Fibroblast of lung (primary cell): ENCODE data around the gene OGFR. TPM values are rescaled to one million over a fixed set of nuclear protein-coding genes. Genes with fewer than 3 reads are reported as not detected.

Source experiments
- DNase-seq, 2 donors: peaks; one replicate each; pipeline versions ENCODE4 v3.0.0 to v3.0.0-alpha.2; 2010; ENCODE audit warnings: low read depth in 2 of 2
- H2AFZ ChIP-seq: 2 replicates; pipeline ENCODE4 v1.5.1; 2012; ENCODE audit warnings: low read length, control low read depth, inconsistent platforms
- H3K27ac ChIP-seq: 2 replicates; pipeline ENCODE4 v1.5.1; 2011; ENCODE audit warnings: low read length, control low read depth; ENCODE audit not compliant: insufficient read depth
- H3K27me3 ChIP-seq: 2 replicates; pipeline ENCODE4 v1.5.1; 2011; ENCODE audit warnings: mild to moderate bottlenecking, low read length; ENCODE audit not compliant: control insufficient read depth, insufficient read depth
- H3K36me3 ChIP-seq: 2 replicates; pipeline ENCODE4 v1.5.1; 2011; ENCODE audit warnings: low read length; ENCODE audit not compliant: control insufficient read depth, insufficient read depth
- H3K4me1 ChIP-seq: 2 replicates; pipeline ENCODE4 v1.5.1; 2011; ENCODE audit warnings: low read length; ENCODE audit not compliant: control insufficient read depth, insufficient read depth; ENCODE audit errors: extremely low read depth
- H3K4me2 ChIP-seq: 2 replicates; pipeline ENCODE4 v1.5.1; 2011; ENCODE audit warnings: low read length, control low read depth; ENCODE audit not compliant: insufficient read depth; ENCODE audit errors: extremely low read depth
- H3K4me3 ChIP-seq, 4 experiments: fragments of 200-600 bp in 1 of 4; sonication (generic) in 1 of 4; replicated peaks in 1 of 4; 2 replicates each; pipeline ENCODE4 v1.5.1; 2011 to 2016; ENCODE audit warnings: low read length in 4 of 4, low read depth in 3 of 4, mild to moderate bottlenecking in 3 of 4, control low read depth in 2 of 4, inconsistent platforms in 1 of 4, mixed read lengths in 1 of 4; ENCODE audit not compliant: insufficient read depth in 1 of 4; ENCODE audit errors: control extremely low read depth in 1 of 4
- H3K79me2 ChIP-seq: 2 replicates; pipeline ENCODE4 v1.5.1; 2012; ENCODE audit warnings: mild to moderate bottlenecking, low read length, inconsistent platforms; ENCODE audit not compliant: control insufficient read depth, insufficient read depth
- H3K9ac ChIP-seq: 2 replicates; pipeline ENCODE4 v1.5.1; 2011; ENCODE audit warnings: mild to moderate bottlenecking, low read length, control low read depth; ENCODE audit not compliant: insufficient read depth
- H3K9me3 ChIP-seq: 2 replicates; pipeline ENCODE4 v1.5.1; 2012; ENCODE audit warnings: low read depth, low read length; ENCODE audit not compliant: control insufficient read depth, insufficient read depth
- H4K20me1 ChIP-seq: 2 replicates; pipeline ENCODE4 v1.5.1; 2011; ENCODE audit warnings: low read length; ENCODE audit not compliant: control insufficient read depth, insufficient read depth; ENCODE audit errors: extremely low read depth
- EZH2 ChIP-seq: IDR thresholded peaks from 2 replicates; pipeline ENCODE4 v1.5.1; 2012; ENCODE audit warnings: low read length, control low read depth, mild to moderate bottlenecking; ENCODE audit errors: missing control alignments
- polyA plus RNA-seq, 2 donors: library from polyadenylated mRNA; depleted of rRNA in 1 of 2; stranded (reverse) in 1 of 2; unstranded in 1 of 2; fragments of >200 nt; gene quantifications; 2 replicates each; pipeline ENCODE4 v1.2.1, GENCODE V29; 2011 to 2012; ENCODE audit warnings: missing spikeins in 1 of 2
- total RNA-seq: library from RNA; depleted of rRNA; stranded (reverse); fragments of >200 nt; gene quantifications from 2 replicates; pipeline ENCODE4 v1.2.1, GENCODE V29; 2014
- TF ChIP-seq, protein P1 (sequence below), 2 donors: IDR thresholded peaks in 1 of 2; conservative IDR thresholded peaks in 1 of 2; 1 replicate in 1 of 2; 2 replicates in 1 of 2; pipeline ENCODE4 v1.5.1; 2011 to 2012; ENCODE audit warnings: low read length in 2 of 2, control low read depth in 1 of 2, inconsistent platforms in 1 of 2, low read depth in 1 of 2, mild to moderate bottlenecking in 1 of 2

OGFR gene
- total and polyA plus RNA-seq, 2 donors (not counting 1 experiment from before 2014, with no cell fraction given), result 19.7 to 34.0 TPM

DNA sequence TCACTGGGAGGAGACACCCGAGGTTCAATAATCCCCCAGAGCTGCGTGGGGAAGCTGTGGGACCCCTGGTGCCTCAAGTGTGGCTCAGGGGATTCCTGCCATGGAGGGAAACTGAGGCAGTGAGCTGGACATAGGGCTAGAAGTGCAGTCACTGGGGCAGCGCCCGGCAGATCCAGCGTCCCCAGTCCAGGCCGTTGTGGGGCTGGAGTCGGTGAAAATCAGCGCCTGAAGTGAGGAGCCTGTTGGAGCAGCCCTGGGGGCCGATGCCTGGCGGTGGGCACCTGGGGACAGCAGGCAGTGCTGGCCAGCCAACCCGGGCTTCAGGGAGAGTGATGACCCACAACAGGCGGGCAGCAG, 10.1 kb downstream of the OGFR start:
- H2AFZ ChIP-seq, result no peak overlapping the region

GRCh38 chr20:62815066-62815991, 10.7 kb downstream of the OGFR start:
- Histone ChIP-seq H3K4me2 (no peak overlapping the region), H3K36me3 (peaks cover 15% of the 10 kb centered on the region), H3K4me1 (peaks cover 16% of the 10 kb centered on the region), H3K9ac (no peak overlapping the region), H4K20me1 (no peaks in the 10 kb centered on the region), H3K4me3 (no peak overlapping the region), H2AFZ (no peak overlapping the region), H3K79me2 (no peaks in the 10 kb centered on the region), H3K9me3 (no peaks in the 10 kb centered on the region), H3K27me3 (peaks cover 9% of the 10 kb centered on the region), H3K27ac (no peak overlapping the region)
- TF ChIP-seq, protein P1, sequence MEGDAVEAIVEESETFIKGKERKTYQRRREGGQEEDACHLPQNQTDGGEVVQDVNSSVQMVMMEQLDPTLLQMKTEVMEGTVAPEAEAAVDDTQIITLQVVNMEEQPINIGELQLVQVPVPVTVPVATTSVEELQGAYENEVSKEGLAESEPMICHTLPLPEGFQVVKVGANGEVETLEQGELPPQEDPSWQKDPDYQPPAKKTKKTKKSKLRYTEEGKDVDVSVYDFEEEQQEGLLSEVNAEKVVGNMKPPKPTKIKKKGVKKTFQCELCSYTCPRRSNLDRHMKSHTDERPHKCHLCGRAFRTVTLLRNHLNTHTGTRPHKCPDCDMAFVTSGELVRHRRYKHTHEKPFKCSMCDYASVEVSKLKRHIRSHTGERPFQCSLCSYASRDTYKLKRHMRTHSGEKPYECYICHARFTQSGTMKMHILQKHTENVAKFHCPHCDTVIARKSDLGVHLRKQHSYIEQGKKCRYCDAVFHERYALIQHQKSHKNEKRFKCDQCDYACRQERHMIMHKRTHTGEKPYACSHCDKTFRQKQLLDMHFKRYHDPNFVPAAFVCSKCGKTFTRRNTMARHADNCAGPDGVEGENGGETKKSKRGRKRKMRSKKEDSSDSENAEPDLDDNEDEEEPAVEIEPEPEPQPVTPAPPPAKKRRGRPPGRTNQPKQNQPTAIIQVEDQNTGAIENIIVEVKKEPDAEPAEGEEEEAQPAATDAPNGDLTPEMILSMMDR (conservative IDR thresholded peaks at IDR 0.05 in 1 of 2, IDR thresholded peaks at IDR 0.05 in 1 of 2; ENCODE audit: low read depth in 1 of 2, low read length in 2 of 2), result no peak
- TF ChIP-seq EZH2, result no peak
- peak in 1 of 2 donors; percentile 58 for DNase-seq

More for the DNA sequence above, 10.1 kb downstream of the OGFR start:
- H3K36me3 ChIP-seq, result peaks cover 19% of the 10 kb centered on the region
- H3K9me3 ChIP-seq, result no peaks in the 10 kb centered on the region
- DNase-seq, result no peak
- no peak overlapping the region for H3K4me3 ChIP-seq
- H3K79me2 ChIP-seq, result no peaks in the 10 kb centered on the region
- H4K20me1 ChIP-seq, result no peaks in the 10 kb centered on the region
- peaks cover 9% of the 10 kb centered on the region for H3K27me3 ChIP-seq
- H3K4me1 ChIP-seq, result peaks cover 16% of the 10 kb centered on the region
- H3K4me2 ChIP-seq, result no peak overlapping the region
- H3K27ac ChIP-seq, result no peak overlapping the region
- H3K9ac ChIP-seq, result no peak overlapping the region
- TF ChIP-seq EZH2, result no peak
- TF ChIP-seq, protein P1 (conservative IDR thresholded peaks at IDR 0.05 in 1 of 2, IDR thresholded peaks at IDR 0.05 in 1 of 2; ENCODE audit: low read depth in 1 of 2, low read length in 2 of 2), result no peak

- Histone ChIP-seq H3K4me2 (no peak overlapping the region), H3K36me3 (peaks cover 10% of the 10 kb centered on the region), H3K4me1 (peaks cover 16% of the 10 kb centered on the region), H3K4me3 (peak overlapping the region in 1 of 4 experiments; percentile 27), H3K9ac (no peak overlapping the region), H3K27me3 (peaks cover 9% of the 10 kb centered on the region), H3K27ac (no peak overlapping the region), H2AFZ (no peak overlapping the region), H3K79me2 (no peaks in the 10 kb centered on the region), H4K20me1 (no peaks in the 10 kb centered on the region), H3K9me3 (no peaks in the 10 kb centered on the region)
- peak; percentile 82 for TF ChIP-seq EZH2
- TF ChIP-seq, protein P1 (conservative IDR thresholded peaks at IDR 0.05 in 1 of 2, IDR thresholded peaks at IDR 0.05 in 1 of 2; ENCODE audit: low read depth in 1 of 2, low read length in 2 of 2), result no peak
- no peak for DNase-seq
These were observed 11.6 kb downstream of the OGFR start for GRCh38 chr20:62816031-62816883.
